K562 (cell line): ENCODE results near the gene PHF21B. TPM values are rescaled to one million over a fixed set of nuclear protein-coding genes. Genes with fewer than 3 reads are reported as not detected.

ENCODE experiments used
- ATAC-seq: fragments of 200-7000 bp; cut with Tn5 transposase; 3 replicates; pipeline ENCODE4 v1.9.1; 2020; ENCODE audit warnings: moderate library complexity
- BruUV-seq: library from RNA; stranded (reverse); fragments of 400-500 nt; replicated peaks from 2 replicates; lab custom pipeline; 2021; lab: Mats Ljungman, UMichigan
- CTCF ChIA-PET: fragments of 300-600 bp; formaldehyde crosslinking; extraction: SDS; loops from one replicate; lab custom pipeline; 2021; ENCODE audit warnings: low intra/inter-chr PET ratio; lab: Yijun Ruan, JAX
- POLR2A ChIA-PET: fragments of 300-600, 350-650 bp; sonication (Branson Sonifier 250); formaldehyde crosslinking; extraction: SDS; loops from one replicate; lab custom pipeline; 2021; ENCODE audit warnings: antibody characterized with exemption, inconsistent platforms; lab: Yijun Ruan, JAX
- DNase-seq, 4 experiments: peaks; one replicate each; pipeline versions ENCODE4 v3.0.0 to v3.0.0-alpha.2; 2011 to 2018; ENCODE audit warnings: low spot score in 3 of 4, mixed read lengths in 3 of 4; ENCODE audit errors: extremely low read depth in 1 of 4
- FAIRE-seq: peaks from 2 replicates; lab custom pipeline; 2011; peaks lifted over from hg19 to GRCh38; lab: Jason Lieb, UNC
- H2AFZ ChIP-seq: 2 replicates; pipeline ENCODE4 v1.6.0; 2011; ENCODE audit warnings: low read depth, low read length, control low read depth, inconsistent platforms
- H3K27ac ChIP-seq: fragments of 200-600 bp; 3 replicates; pipeline ENCODE4 v1.8.0; 2011; ENCODE audit warnings: low read depth, mild to moderate bottlenecking, control low read depth, inconsistent platforms, low read length, moderate library complexity, mixed read lengths; ENCODE audit errors: extremely low read depth
- H3K27me3 ChIP-seq, 2 experiments: fragments of 300-600 bp in 1 of 2; 2 replicates in 1 of 2; 3 replicates in 1 of 2; pipeline versions ENCODE4 v1.6.0 to v1.8.0; 2011; ENCODE audit warnings: inconsistent platforms in 2 of 2, low read length in 2 of 2, mild to moderate bottlenecking in 1 of 2, mixed read lengths in 1 of 2, moderate library complexity in 1 of 2; ENCODE audit not compliant: control insufficient read depth in 2 of 2, insufficient read depth in 2 of 2
- H3K36me3 ChIP-seq: fragments of 300-600 bp; 3 replicates; pipeline ENCODE4 v1.8.0; 2011; ENCODE audit warnings: mild to moderate bottlenecking, low read length, inconsistent platforms; ENCODE audit not compliant: control insufficient read depth, insufficient read depth
- H3K4me1 ChIP-seq, 2 experiments: fragments of 200-600 bp in 1 of 2; replicated peaks in 1 of 2; 2 replicates in 1 of 2; 3 replicates in 1 of 2; pipeline versions ENCODE4 v1.5.1 to v1.8.0; 2011; ENCODE audit warnings: inconsistent platforms in 2 of 2, low read length in 2 of 2, mild to moderate bottlenecking in 1 of 2, mixed read lengths in 1 of 2, moderate library complexity in 1 of 2; ENCODE audit not compliant: control insufficient read depth in 2 of 2, insufficient read depth in 2 of 2
- H3K4me2 ChIP-seq: 2 replicates; pipeline ENCODE4 v1.6.1; 2011; ENCODE audit warnings: low read length, control low read depth, inconsistent platforms, mixed read lengths; ENCODE audit not compliant: insufficient read depth
- H3K4me3 ChIP-seq: fragments of 200-600 bp; sonication (generic), shearing (Covaris generic); 2 replicates; pipeline ENCODE4 v1.5.1; 2016; ENCODE audit warnings: control low read depth, inconsistent platforms
- H3K79me2 ChIP-seq: fragments of 200-600 bp; 3 replicates; pipeline ENCODE4 v1.8.0; 2011; ENCODE audit warnings: low read length, inconsistent platforms; ENCODE audit not compliant: control insufficient read depth, insufficient read depth
- H3K9ac ChIP-seq, 2 experiments: 2 replicates each; pipeline versions ENCODE4 v1.6.0 to v1.6.1; 2011; ENCODE audit warnings: low read depth in 2 of 2, low read length in 2 of 2, control low read depth in 1 of 2, inconsistent platforms in 1 of 2, mild to moderate bottlenecking in 1 of 2, mixed read lengths in 1 of 2; ENCODE audit not compliant: insufficient read depth in 1 of 2
- H3K9me1 ChIP-seq: one replicate; pipeline ENCODE4 v1.6.0; 2011; ENCODE audit warnings: inconsistent platforms, mild to moderate bottlenecking, low read length, moderate library complexity; ENCODE audit not compliant: control insufficient read depth, insufficient read depth
- H3K9me3 ChIP-seq: replicated peaks from 2 replicates; pipeline ENCODE4 v1.5.1; 2011; ENCODE audit warnings: low read depth, low read length, inconsistent platforms; ENCODE audit not compliant: control insufficient read depth, insufficient read depth
- H4K20me1 ChIP-seq: replicated peaks from 2 replicates; pipeline ENCODE4 v1.6.1; 2011; ENCODE audit warnings: low read length, inconsistent platforms, mixed read lengths; ENCODE audit not compliant: control insufficient read depth, insufficient read depth
- CHD7 ChIP-seq: fragments of 200-600 bp; sonication (generic); IDR thresholded peaks from one replicate; pipeline ENCODE4 v1.6.1; 2012; ENCODE audit warnings: mild to moderate bottlenecking, low read depth, low read length, inconsistent platforms
- HMG20B ChIP-seq: fragments of 250-450 bp; sonication (Bioruptor Pico); IDR thresholded peaks from 2 replicates; pipeline ENCODE4 v1.5.0; 2021; ENCODE audit warnings: mild to moderate bottlenecking
- IRF2 ChIP-seq: sonication (generic); formaldehyde crosslinking; IDR thresholded peaks from 2 replicates; pipeline ENCODE4 v1.8.1; 2022; ENCODE audit warnings: mild to moderate bottlenecking, missing genetic modification reagents
- KHSRP ChIP-seq: fragments of 450-650 bp; IDR thresholded peaks from 2 replicates; pipeline ENCODE4 v1.6.1; 2017
- MTA2 ChIP-seq: fragments of 450-650 bp; IDR thresholded peaks from 2 replicates; pipeline ENCODE4 v1.6.1; 2016; ENCODE audit warnings: low read depth
- POU5F1 ChIP-seq: fragments of 150-350 bp; IDR thresholded peaks from 2 replicates; pipeline ENCODE4 v1.6.1; 2014; ENCODE audit warnings: borderline replicate concordance, low read length, low read depth, mild to moderate bottlenecking; ENCODE audit not compliant: partially characterized antibody
- SLC30A9 ChIP-seq: fragments of 250-450 bp; sonication (Bioruptor Pico); IDR thresholded peaks from 2 replicates; pipeline ENCODE4 v1.8.0; 2022; ENCODE audit warnings: mild to moderate bottlenecking, moderate library complexity
- SMAD1 ChIP-seq: fragments of 150-350 bp; IDR thresholded peaks from 2 replicates; pipeline ENCODE4 v1.6.1; 2014; ENCODE audit warnings: low read length, low read depth; ENCODE audit not compliant: partially characterized antibody
- TOE1 ChIP-seq, 2 experiments: fragments of 450-650 bp in 1 of 2; sonication (generic) in 1 of 2; formaldehyde crosslinking in 1 of 2; IDR thresholded peaks; 2 replicates each; pipeline versions ENCODE4 v1.7.1 to v1.8.0; 2016 to 2022; ENCODE audit warnings: borderline replicate concordance in 2 of 2, mild to moderate bottlenecking in 2 of 2, antibody characterized with exemption in 1 of 2, inconsistent platforms in 1 of 2, low read depth in 1 of 2, missing genetic modification reagents in 1 of 2, moderate library complexity in 1 of 2
- whole genome bisulfite sequencing: fragments of 100-300 bp; shearing (Covaris generic); methylation state at CpG from one replicate; pipeline ENCODE4 v1.1.6; 2016; ENCODE audit warnings: low coverage, mixed read lengths; ENCODE audit not compliant: insufficient coverage; ENCODE audit errors: missing lambda C conversion rate; 5-methylcytosine and 5-hydroxymethylcytosine counted together
- in situ Hi-C: fragments of 300-500 bp; cut with MboI; formaldehyde crosslinking; loops from 4 replicates; pipeline ENCODE4 v1.15.0; 2018; ENCODE audit warnings: inconsistent platforms, mixed read lengths
- intact Hi-C: fragments of 100-400 bp; cut with micrococcal nuclease; formaldehyde crosslinking; loops from 2 replicates; pipeline ENCODE4 v1.14.2; 2022
- polyA plus RNA-seq, 8 experiments: library from polyadenylated mRNA; depleted of rRNA in 4 of 8; stranded (reverse) in 5 of 8; unstranded in 3 of 8; fragments of >200 nt; fragmentation: Nextera tagmentation in 2 of 8; fragmentation: Illumina TruSeq in 1 of 8; extraction: Ambion mirVana in 2 of 8; extraction: Trizol in 1 of 8; gene quantifications; 2 replicates each; pipeline versions ENCODE4 v1.2.1 to v1.2.3, GENCODE V29; 2011 to 2014; ENCODE audit warnings: inconsistent platforms in 1 of 8, missing spikeins in 1 of 8
- total RNA-seq, 7 experiments: library from RNA; depleted of rRNA in 6 of 7; stranded (reverse); fragments of >200 nt in 6 of 7; fragmentation: Illumina TruSeq in 2 of 7; extraction: Trizol in 2 of 7; gene quantifications; 2 replicates each; pipeline versions ENCODE4 v1.2.1 to v1.2.3, GENCODE V29; 2011 to 2021; ENCODE audit warnings: low replicate concordance in 1 of 7

Gene PHF21B
- total and polyA plus RNA-seq, 9 of the 15 experiments (the other 6 are each of a cell fraction or from before 2014, with no cell fraction given): 0.04 TPM; not detected in 8

DNA sequence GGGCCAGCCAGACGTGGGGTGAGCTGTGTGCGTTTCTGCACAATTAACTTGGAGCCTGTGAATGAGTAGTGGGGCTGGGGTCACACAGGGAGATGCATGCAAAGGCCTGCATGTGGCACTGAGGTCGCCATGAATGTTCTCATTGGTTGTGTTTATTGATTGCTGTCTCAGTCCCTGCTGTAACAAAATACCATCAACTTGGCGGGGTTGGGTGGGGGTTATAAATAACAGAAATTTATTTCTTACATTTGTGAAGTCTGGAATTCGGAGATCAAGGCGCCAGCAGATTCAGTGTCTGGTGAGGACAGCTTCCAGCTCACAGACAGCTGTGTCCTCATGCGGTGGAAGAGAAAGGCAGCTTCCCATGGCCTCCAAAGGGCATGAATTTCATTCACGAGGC, 29.3 kb upstream of the PHF21B start (continued):
- TF ChIP-seq TOE1 (IDR thresholded peaks at IDR 0.05; ENCODE audit: borderline replicate concordance) (no peak), TOE1 (CRISPR knock-in tag; IDR thresholded peaks at IDR 0.05; ENCODE audit: borderline replicate concordance, low read depth) (no peak), SMAD1 (no peak), POU5F1 (no peak), MTA2 (no peak), SLC30A9 (CRISPR knock-in tag) (no peak), KHSRP (no peak), IRF2 (CRISPR knock-in tag) (no peak)
- TF ChIP-seq, all 486 proteins: peak for 0

GRCh38 chr22:45036154-45036553, 26.3 kb upstream of the PHF21B start:
- DNase-seq (no peak), ATAC-seq (no peak), FAIRE-seq (no peak)
- Histone ChIP-seq H3K4me1 (no peaks in the 10 kb centered on the region), H3K9ac (no peak overlapping the region), H3K36me3 (no peaks in the 10 kb centered on the region), H3K27ac (no peak overlapping the region), H4K20me1 (no peaks in the 10 kb centered on the region), H3K4me2 (no peak overlapping the region), H3K9me1 (no peaks in the 10 kb centered on the region), H3K79me2 (no peaks in the 10 kb centered on the region), H2AFZ (no peak overlapping the region), H3K27me3 (no peaks in the 10 kb centered on the region; a peak in 1 of 5 replicates), H3K4me3 (no peak overlapping the region), H3K9me3 (no peaks in the 10 kb centered on the region)
- CTCF ChIA-PET: no interaction called here
- POLR2A ChIA-PET: no interaction called here
- intact Hi-C loops: no loop called here
- BruUV-seq: no TSS peak
- in situ Hi-C loops: no loop called here
- 8% methylated on average over 7 of the region's 15 CpGs for WGBS
- no peak for TF ChIP-seq HMG20B (CRISPR knock-in tag)
- no peak for TF ChIP-seq KHSRP
- TF ChIP-seq CHD7: no peak
